SK-MEL-5 (cell line): ENCODE results near the gene WNT3. TPM values are rescaled to one million over a fixed set of nuclear protein-coding genes. Genes with fewer than 3 reads are reported as not detected.

ENCODE experiments used
- DNase-seq: peaks from one replicate; pipeline ENCODE4 v3.0.0-alpha.2; 2016; ENCODE audit warnings: low read depth, low spot score
- in situ Hi-C: cut with HindIII; loops from 2 replicates; pipeline ENCODE4 v1.10.0; 2016; ENCODE audit warnings: low sequenced_read_pairs, high pct_unique_total_duplicates, low pct_unique_long_range_greater_than_20kb
- total RNA-seq: library from RNA; depleted of rRNA; stranded (reverse); fragments of >200 nt; shearing (Covaris generic); gene quantifications from 2 replicates; pipeline ENCODE4 v1.2.3, GENCODE V29; 2014; rRNA removed

Gene WNT3
- total RNA-seq, 1 experiment from 2014 or later, result 0.77 TPM

GRCh38 chr17:46730679-46731078 lies 87.8 kb downstream of the WNT3 start:
- no peak for DNase-seq
- in situ Hi-C loops, result no loop called here

- in situ Hi-C loops, result no loop called here
- no peak for DNase-seq
Measured at GRCh38 chr17:46730026-46730425, 88.5 kb downstream of the WNT3 start.

- no peak for DNase-seq
- in situ Hi-C loops, result no loop called here
Measured at GRCh38 chr17:46727572-46728348, 90.7 kb downstream of the WNT3 start.

GRCh38 chr17:46726206-46726605 lies 92.3 kb downstream of the WNT3 start:
- in situ Hi-C loops, result no loop called here
- no peak for DNase-seq

- in situ Hi-C loops, result no loop called here
- no peak for DNase-seq
Measured at GRCh38 chr17:46722662-46723285, 95.7 kb downstream of the WNT3 start.

GRCh38 chr17:46720408-46720807 lies 98.1 kb downstream of the WNT3 start:
- in situ Hi-C loops, result no loop called here
- no peak for DNase-seq

GRCh38 chr17:46719891-46720290 lies 98.6 kb downstream of the WNT3 start:
- in situ Hi-C loops, result no loop called here
- DNase-seq, result no peak

- DNase-seq, result no peak
- in situ Hi-C loops, result no loop called here
Measured at GRCh38 chr17:46717999-46718398, 100.5 kb downstream of the WNT3 start.

Other genes starting within 250 kb of the WNT3 start
- 2.4 and 2.6 TPM in 2 replicates for gene ARL17A, start 239.0 kb downstream of the WNT3 start, total RNA-seq
- 48.5 and 54.3 TPM in 2 replicates for gene NSF, start 228.0 kb downstream of the WNT3 start, total RNA-seq
- not detected in 2 replicates for gene WNT9B, start 32.9 kb upstream of the WNT3 start, total RNA-seq
- 47.7 and 53.8 TPM in 2 replicates for gene GOSR2, start 104.5 kb upstream of the WNT3 start, total RNA-seq
- gene RPRML, start 160.6 kb upstream of the WNT3 start, total RNA-seq, result not detected in 2 replicates